WTC11 (cell line): ENCODE measurements around the gene ADAM8. TPM values are rescaled to one million over a fixed set of nuclear protein-coding genes. Genes with fewer than 3 reads are reported as not detected.

ENCODE experiments used
- ATAC-seq: fragments of 200-7000 bp; cut with Tn5 transposase; 2 replicates; pipeline ENCODE4 v1.10.0; 2021; ENCODE audit warnings: mild to moderate bottlenecking, moderate library complexity
- CTCF ChIA-PET: fragments of 300-600 bp; sonication (Branson Sonifier 250); formaldehyde crosslinking; loops from one replicate; lab custom pipeline; 2021; ENCODE audit warnings: antibody characterized with exemption; lab: Charles Lee
- POLR2A ChIA-PET: fragments of 350-600 bp; sonication (Branson Sonifier 250); formaldehyde crosslinking; loops from one replicate; lab custom pipeline; 2021; ENCODE audit warnings: antibody characterized with exemption; lab: Charles Lee
- DNase-seq: peaks from one replicate; pipeline ENCODE4 v3.0.0; 2021; ENCODE audit warnings: low spot score
- H3K27ac Mint-ChIP-seq: 2 replicates; pipeline ENCODE4 v1.8.0; 2021; ENCODE audit warnings: mixed read lengths
- H3K27me3 Mint-ChIP-seq: 2 replicates; pipeline ENCODE4 v1.8.0; 2021; ENCODE audit warnings: low read depth, mild to moderate bottlenecking, moderate library complexity, mixed read lengths
- H3K36me3 Mint-ChIP-seq: 2 replicates; pipeline ENCODE4 v1.8.0; 2021; ENCODE audit warnings: mixed read lengths
- H3K4me1 Mint-ChIP-seq: 2 replicates; pipeline ENCODE4 v1.8.0; 2022; ENCODE audit warnings: mixed read lengths
- H3K4me3 Mint-ChIP-seq: 2 replicates; pipeline ENCODE4 v1.8.0; 2021; ENCODE audit warnings: mild to moderate bottlenecking, moderate library complexity, mixed read lengths
- H3K9me3 Mint-ChIP-seq: 2 replicates; pipeline ENCODE4 v1.8.0; 2021; ENCODE audit warnings: mixed read lengths
- CDX4 ChIP-seq: fragments of 250-450 bp; sonication (Bioruptor Pico); IDR thresholded peaks from 2 replicates; pipeline ENCODE4 v1.9.0; 2021; ENCODE audit warnings: moderate library complexity, mild to moderate bottlenecking, inconsistent platforms, borderline replicate concordance
- CREB1 ChIP-seq: sonication (generic); formaldehyde crosslinking; IDR thresholded peaks from 2 replicates; pipeline ENCODE4 v1.8.0; 2023; ENCODE audit warnings: mild to moderate bottlenecking, missing genetic modification reagents
- E2F1 ChIP-seq: sonication (generic); formaldehyde crosslinking; IDR thresholded peaks from 2 replicates; pipeline ENCODE4 v1.8.0; 2022; ENCODE audit warnings: mild to moderate bottlenecking, missing genetic modification reagents
- E2F5 ChIP-seq: sonication (generic); formaldehyde crosslinking; IDR thresholded peaks from 2 replicates; pipeline ENCODE4 v1.8.1; 2022; ENCODE audit warnings: mild to moderate bottlenecking, moderate library complexity, missing genetic modification reagents
- FOXJ3 ChIP-seq: sonication (generic); formaldehyde crosslinking; IDR thresholded peaks from 2 replicates; pipeline ENCODE4 v1.9.0; 2021; ENCODE audit warnings: missing genetic modification reagents, mild to moderate bottlenecking, borderline replicate concordance
- FOXP1 ChIP-seq: sonication (generic); formaldehyde crosslinking; IDR thresholded peaks from 2 replicates; pipeline ENCODE4 v1.8.0; 2022; ENCODE audit warnings: missing genetic modification reagents, mild to moderate bottlenecking, moderate library complexity, borderline replicate concordance
- GRHL2 ChIP-seq: fragments of 250-450 bp; sonication (Bioruptor Pico); IDR thresholded peaks from 2 replicates; pipeline ENCODE4 v1.8.0; 2022; ENCODE audit warnings: mild to moderate bottlenecking, moderate library complexity; ENCODE audit not compliant: insufficient replicate concordance, severe bottlenecking
- MLX ChIP-seq: sonication (generic); formaldehyde crosslinking; IDR thresholded peaks from 2 replicates; pipeline ENCODE4 v1.8.1; 2023; ENCODE audit warnings: mild to moderate bottlenecking, missing genetic modification reagents, moderate library complexity
- MYBL2 ChIP-seq: sonication (generic); formaldehyde crosslinking; IDR thresholded peaks from 2 replicates; pipeline ENCODE4 v1.8.1; 2023; ENCODE audit warnings: mild to moderate bottlenecking, moderate library complexity, missing genetic modification reagents
- NFYB ChIP-seq: sonication (generic); formaldehyde crosslinking; conservative IDR thresholded peaks from 2 replicates; pipeline ENCODE4 v1.8.0; 2022; ENCODE audit warnings: low read depth, missing genetic modification reagents
- NR1H2 ChIP-seq: sonication (generic); formaldehyde crosslinking; IDR thresholded peaks from 2 replicates; pipeline ENCODE4 v1.9.0; 2021; ENCODE audit warnings: mild to moderate bottlenecking, moderate library complexity, missing genetic modification reagents
- NR3C1 ChIP-seq: sonication (generic); formaldehyde crosslinking; conservative IDR thresholded peaks from 2 replicates; pipeline ENCODE4 v1.8.1; 2023; ENCODE audit warnings: low read depth, mild to moderate bottlenecking, missing genetic modification reagents
- PRDM15 ChIP-seq: sonication (generic); formaldehyde crosslinking; IDR thresholded peaks from 2 replicates; pipeline ENCODE4 v1.8.0; 2022; ENCODE audit warnings: missing genetic modification reagents
- RORB ChIP-seq: fragments of 250-450 bp; sonication (Bioruptor Pico); IDR thresholded peaks from 2 replicates; pipeline ENCODE4 v1.9.0; 2021; ENCODE audit warnings: mild to moderate bottlenecking
- SMAD3 ChIP-seq: sonication (generic); formaldehyde crosslinking; IDR thresholded peaks from 2 replicates; pipeline ENCODE4 v1.8.0; 2022; ENCODE audit warnings: missing genetic modification reagents, mild to moderate bottlenecking, borderline replicate concordance
- SMAD4 ChIP-seq: sonication (generic); formaldehyde crosslinking; IDR thresholded peaks from 2 replicates; pipeline ENCODE4 v1.8.0; 2022; ENCODE audit warnings: mild to moderate bottlenecking, missing genetic modification reagents
- TCF7 ChIP-seq: sonication (generic); formaldehyde crosslinking; IDR thresholded peaks from 2 replicates; pipeline ENCODE4 v1.8.0; 2022; ENCODE audit warnings: mild to moderate bottlenecking, low read depth, missing genetic modification reagents, moderate library complexity
- TEAD1 ChIP-seq: sonication (generic); formaldehyde crosslinking; IDR thresholded peaks from 2 replicates; pipeline ENCODE4 v1.8.0; 2022; ENCODE audit warnings: mild to moderate bottlenecking, missing genetic modification reagents
- USF1 ChIP-seq: sonication (generic); formaldehyde crosslinking; IDR thresholded peaks from 2 replicates; pipeline ENCODE4 v1.8.0; 2022; ENCODE audit warnings: mild to moderate bottlenecking, missing genetic modification reagents
- ZMAT4 ChIP-seq: fragments of 250-450 bp; sonication (Bioruptor Pico); IDR thresholded peaks from 2 replicates; pipeline ENCODE4 v1.9.0; 2021; ENCODE audit warnings: mild to moderate bottlenecking
- ZNF121 ChIP-seq: sonication (generic); formaldehyde crosslinking; IDR thresholded peaks from 2 replicates; pipeline ENCODE4 v1.8.0; 2023; ENCODE audit warnings: missing genetic modification reagents
- ZNF138 ChIP-seq: sonication (generic); formaldehyde crosslinking; conservative IDR thresholded peaks from 2 replicates; pipeline ENCODE4 v1.8.1; 2022; ENCODE audit warnings: mild to moderate bottlenecking, moderate library complexity, missing genetic modification reagents
- ZNF232 ChIP-seq: sonication (generic); formaldehyde crosslinking; IDR thresholded peaks from 2 replicates; pipeline ENCODE4 v1.8.0; 2022; ENCODE audit warnings: mild to moderate bottlenecking, missing genetic modification reagents
- ZNF317 ChIP-seq: sonication (generic); formaldehyde crosslinking; IDR thresholded peaks from 2 replicates; pipeline ENCODE4 v1.8.1; 2023; ENCODE audit warnings: low read depth, mild to moderate bottlenecking, moderate library complexity, missing genetic modification reagents, borderline replicate concordance
- ZNF671 ChIP-seq: fragments of 250-450 bp; sonication (Bioruptor Pico); IDR thresholded peaks from 2 replicates; pipeline ENCODE4 v1.8.0; 2021; ENCODE audit warnings: mild to moderate bottlenecking
- ZSCAN18 ChIP-seq: fragments of 250-450 bp; sonication (Bioruptor Pico); IDR thresholded peaks from 2 replicates; pipeline ENCODE4 v2.1.2; 2022; ENCODE audit warnings: mild to moderate bottlenecking, moderate library complexity
- total RNA-seq: library from RNA; stranded (reverse); gene quantifications from 3 replicates; pipeline ENCODE4 v1.2.3, GENCODE V29; 2021

ADAM8 gene
- total RNA-seq, 1 experiment from 2014 or later: 7.2 TPM

GRCh38 chr10:133286366-133286765 is 9.7 kb upstream of the ADAM8 start:
- no peak overlapping the region for H3K4me3 Mint-ChIP-seq
- TF ChIP-seq ZSCAN18 (CRISPR knock-in tag) (no peak), NFYB (CRISPR knock-in tag) (no peak), PRDM15 (CRISPR knock-in tag) (no peak), E2F1 (CRISPR knock-in tag) (no peak), CDX4 (CRISPR knock-in tag) (no peak), ZNF317 (CRISPR knock-in tag) (no peak), USF1 (no peak), TCF7 (no peak), GRHL2 (CRISPR knock-in tag) (no peak), MLX (CRISPR knock-in tag) (no peak), MYBL2 (CRISPR knock-in tag) (no peak), CREB1 (CRISPR knock-in tag) (no peak), FOXJ3 (no peak)
- TF ChIP-seq, all 79 proteins: peak for 0
- Mint-ChIP-seq H3K36me3 (peaks cover 53% of the 10 kb centered on the region), H3K9me3 (no peaks in the 10 kb centered on the region), H3K4me1 (no peaks in the 10 kb centered on the region), H3K27ac (no peak overlapping the region), H3K27me3 (no peaks in the 10 kb centered on the region)
- no peak for ATAC-seq
- DNase-seq: no peak
- CTCF ChIA-PET: no interaction called here
- POLR2A ChIA-PET: no interaction called here

GRCh38 chr10:133285217-133285616 is 8.5 kb upstream of the ADAM8 start:
- H3K36me3 Mint-ChIP-seq: peaks cover 48% of the 10 kb centered on the region
- CTCF ChIA-PET: no interaction called here
- H3K27me3 Mint-ChIP-seq: no peaks in the 10 kb centered on the region
- H3K4me3 Mint-ChIP-seq: no peak overlapping the region
- no peaks in the 10 kb centered on the region for H3K4me1 Mint-ChIP-seq
- ATAC-seq: no peak
- POLR2A ChIA-PET: no interaction called here
- DNase-seq: no peak
- H3K27ac Mint-ChIP-seq: no peak overlapping the region
- H3K9me3 Mint-ChIP-seq: no peaks in the 10 kb centered on the region
- no peak for TF ChIP-seq NR3C1 (CRISPR knock-in tag)
- TF ChIP-seq NR1H2 (CRISPR knock-in tag): no peak
- no peak for TF ChIP-seq FOXP1 (CRISPR knock-in tag)
- TF ChIP-seq ZNF671: no peak
- no peak for TF ChIP-seq ZNF121 (CRISPR knock-in tag)
- TF ChIP-seq ZNF138 (CRISPR knock-in tag): no peak
- no peak for TF ChIP-seq SMAD4 (CRISPR knock-in tag)
- no peak for TF ChIP-seq E2F5 (CRISPR knock-in tag)
- no peak for TF ChIP-seq ZNF232
- no peak for TF ChIP-seq ZMAT4 (CRISPR knock-in tag)
- no peak for TF ChIP-seq SMAD3 (CRISPR knock-in tag)
- TF ChIP-seq RORB (CRISPR knock-in tag): no peak
- no peak for TF ChIP-seq TEAD1
